ENCODE measurements around the gene CATSPER3. TPM values are rescaled to one million over a fixed set of nuclear protein-coding genes. Genes with fewer than 3 reads are reported as not detected.

Gene CATSPER3
- total and polyA plus RNA-seq, 3 donors from 2014 or later, result 11.8 to 56.6 (median 21.7) TPM

- no peak for DNase-seq
- intact Hi-C loops (cut with DNase I; ENCODE audit: low total_unique reads), result no loop called here
- whole genome bisulfite sequencing, 2 donors, result 85 to 90% methylated on average over 8 of the region's 8 CpGs
- Histone ChIP-seq H3K27me3 (no peaks in the 10 kb centered on the region), H3K4me1 (no peaks in the 10 kb centered on the region), H3K4me3 (no peak overlapping the region), H3K9me3 (no peaks in the 10 kb centered on the region), H3K27ac (no peak overlapping the region), H3K36me3 (ENCODE audit: low read depth, missing control alignments) (no peaks in the 10 kb centered on the region)
- TF ChIP-seq CTCF (IDR thresholded peaks at IDR 0.05) (no peak), POLR2A (IDR thresholded peaks at IDR 0.05) (no peak)
These were observed 88.8 kb downstream of the CATSPER3 start for GRCh38 chr5:135056316-135057030.

DNA sequence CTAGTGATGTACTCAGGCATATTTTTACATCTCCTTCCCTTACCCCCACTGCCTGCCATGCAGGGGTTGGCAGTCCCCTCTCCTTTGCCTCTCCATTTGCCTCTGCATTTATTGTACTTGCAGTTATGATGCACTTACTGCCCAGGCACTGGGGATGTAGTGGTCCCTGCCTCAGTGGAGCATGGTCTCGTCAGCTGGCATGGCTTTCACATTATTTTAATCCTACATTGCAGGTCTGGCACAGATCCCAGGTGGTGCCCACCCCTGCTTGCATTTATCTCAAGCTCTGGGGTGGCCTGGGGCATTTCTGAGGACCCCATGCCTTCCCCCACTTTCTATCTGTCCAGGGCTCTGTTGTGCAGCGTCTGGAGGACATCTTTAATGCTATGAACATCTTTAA, 89.5 kb downstream of the CATSPER3 start:
- H3K36me3 ChIP-seq (ENCODE audit: low read depth, missing control alignments), result no peaks in the 10 kb centered on the region
- no peaks in the 10 kb centered on the region for H3K9me3 ChIP-seq
- H3K27me3 ChIP-seq, result no peaks in the 10 kb centered on the region
- H3K4me3 ChIP-seq, result no peak overlapping the region
- TF ChIP-seq POLR2A (IDR thresholded peaks at IDR 0.05) (no peak), CTCF (IDR thresholded peaks at IDR 0.05) (no peak)
- no peak overlapping the region for H3K27ac ChIP-seq
- DNase-seq, result no peak
- H3K4me1 ChIP-seq, result no peaks in the 10 kb centered on the region
- WGBS, 2 donors, result 88 to 91% methylated on average over 2 of the region's 2 CpGs
- intact Hi-C loops (cut with DNase I; ENCODE audit: low total_unique reads), result no loop called here

DNA sequence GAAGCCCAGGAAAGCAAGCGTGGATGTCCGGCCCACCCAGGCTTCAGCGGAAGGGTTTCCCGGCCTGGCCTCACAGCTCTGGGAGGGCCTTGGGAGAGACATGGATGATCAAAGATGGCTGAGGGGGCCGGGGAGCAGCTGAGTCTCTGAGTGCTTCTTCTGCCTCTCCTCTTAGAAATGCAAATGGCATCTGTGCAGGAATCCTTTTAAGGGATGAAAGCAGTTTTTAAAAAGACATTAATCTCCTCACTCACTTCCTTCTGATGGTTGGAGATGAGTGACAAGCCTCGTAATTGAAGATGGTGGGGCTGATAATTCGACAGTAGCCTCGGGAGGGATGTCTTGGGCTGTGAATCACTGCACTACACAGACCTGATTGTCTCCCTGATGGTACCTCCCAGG, 90.6 kb downstream of the CATSPER3 start:
- Histone ChIP-seq H3K4me3 (no peak overlapping the region), H3K36me3 (ENCODE audit: low read depth, missing control alignments) (no peaks in the 10 kb centered on the region), H3K27ac (no peak overlapping the region), H3K4me1 (no peaks in the 10 kb centered on the region), H3K27me3 (no peaks in the 10 kb centered on the region), H3K9me3 (no peaks in the 10 kb centered on the region)
- TF ChIP-seq CTCF (IDR thresholded peaks at IDR 0.05) (no peak), POLR2A (IDR thresholded peaks at IDR 0.05) (no peak)
- 68 to 70% methylated on average over 8 of the region's 8 CpGs for WGBS, 2 donors
- intact Hi-C loops (cut with DNase I; ENCODE audit: low total_unique reads), result no loop called here
- DNase-seq, result no peak

DNA sequence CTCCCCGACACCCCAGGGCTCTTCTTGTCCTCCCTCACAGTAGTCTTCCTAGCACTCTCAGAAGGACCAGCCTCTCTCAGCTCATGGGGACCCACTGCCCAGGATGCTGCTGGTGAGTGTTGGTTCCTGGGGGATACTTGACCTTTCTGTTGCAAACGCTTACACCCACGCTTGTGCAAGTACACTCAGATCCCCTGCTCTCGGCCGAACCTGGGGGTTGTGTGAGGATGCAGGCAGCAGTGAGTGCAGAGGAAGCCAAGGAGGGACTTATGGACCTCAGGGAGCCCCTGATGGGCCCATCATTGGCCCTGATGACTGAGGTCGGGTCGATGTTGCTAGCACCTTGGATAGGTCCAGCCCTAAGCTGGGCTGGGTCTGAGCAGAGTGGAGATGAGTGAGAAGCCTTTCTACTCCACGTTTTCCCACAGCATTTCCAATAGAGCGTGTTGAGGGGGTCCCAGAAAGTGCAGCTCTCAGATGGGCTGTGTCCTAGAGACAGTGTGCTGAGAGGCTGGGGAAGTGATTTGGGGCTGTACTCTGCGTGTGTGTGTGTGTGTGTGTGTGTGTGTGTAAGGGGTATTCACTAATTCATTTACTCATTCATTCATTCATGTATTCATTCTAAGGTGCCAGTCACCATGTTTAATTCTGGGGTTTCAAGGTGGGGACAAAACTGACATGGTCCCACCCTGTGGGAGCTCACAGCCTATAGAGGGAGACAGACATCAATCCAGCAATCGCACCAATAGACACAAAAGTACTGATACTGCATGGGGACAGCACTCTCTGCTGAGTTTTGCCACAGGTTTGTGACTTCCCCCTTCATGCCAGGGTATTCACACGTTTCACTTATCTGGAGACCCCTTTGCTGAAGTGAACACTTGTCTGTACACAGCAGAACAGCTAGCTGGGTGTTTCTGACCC, 91.6 kb downstream of the CATSPER3 start:
- 78% methylated on average over 5 to 12 of the region's 12 CpGs for WGBS, 2 donors
- DNase-seq, result no peak

More for the DNA sequence above, 91.6 kb downstream of the CATSPER3 start:
- intact Hi-C loops (cut with DNase I; ENCODE audit: low total_unique reads), result no loop called here
- TF ChIP-seq CTCF (IDR thresholded peaks at IDR 0.05), result no peak
- no peak for TF ChIP-seq POLR2A (IDR thresholded peaks at IDR 0.05)
- Histone ChIP-seq H3K27ac (no peak overlapping the region), H3K4me3 (no peak overlapping the region), H3K36me3 (ENCODE audit: low read depth, missing control alignments) (no peaks in the 10 kb centered on the region), H3K9me3 (no peaks in the 10 kb centered on the region), H3K27me3 (no peaks in the 10 kb centered on the region), H3K4me1 (no peaks in the 10 kb centered on the region)
